Duodenal mucosa (tissue), 2 donors: ENCODE results near the gene ZFYVE21.

ENCODE experiments used
- H3K27ac ChIP-seq: one replicate; pipeline ENCODE4 v1.7.0; 2013; ENCODE audit warnings: low read depth, low read length
- H3K27me3 ChIP-seq, 2 donors: one replicate each; pipeline ENCODE4 v1.7.0; 2013; ENCODE audit warnings: low read length in 2 of 2, control low read depth in 1 of 2; ENCODE audit not compliant: insufficient read depth in 2 of 2, control insufficient read depth in 1 of 2
- H3K36me3 ChIP-seq, 2 donors: one replicate each; pipeline ENCODE4 v1.7.0; 2013; ENCODE audit warnings: low read length in 2 of 2, control low read depth in 1 of 2; ENCODE audit not compliant: insufficient read depth in 2 of 2, control insufficient read depth in 1 of 2
- H3K4me1 ChIP-seq, 2 donors: one replicate each; pipeline ENCODE4 v1.7.0; 2013; ENCODE audit warnings: low read length in 2 of 2, control low read depth in 1 of 2; ENCODE audit not compliant: insufficient read depth in 2 of 2, control insufficient read depth in 1 of 2
- H3K4me3 ChIP-seq, 2 donors: one replicate each; pipeline ENCODE4 v1.7.0; 2013; ENCODE audit warnings: low read length in 2 of 2, low read depth in 1 of 2
- H3K9ac ChIP-seq, 2 donors: one replicate each; pipeline ENCODE4 v1.7.0; 2013; ENCODE audit warnings: low read length in 2 of 2, low read depth in 1 of 2
- H3K9me3 ChIP-seq, 2 donors: one replicate each; pipeline ENCODE4 v1.7.0; 2013; ENCODE audit warnings: low read length in 2 of 2, control low read depth in 1 of 2; ENCODE audit not compliant: control insufficient read depth in 1 of 2

ZFYVE21 gene

GRCh38 chr14:103731481-103731880 is 15.9 kb downstream of the ZFYVE21 start:
- H3K9me3 ChIP-seq = no peaks in the 10 kb centered on the region
- peaks cover 27 to 72% of the 10 kb centered on the region in 2 donors for H3K36me3 ChIP-seq
- H3K9ac ChIP-seq = no peak overlapping the region
- H3K4me1 ChIP-seq = peaks cover 3 to 11% of the 10 kb centered on the region in 2 donors
- no peaks in the 10 kb centered on the region for H3K27me3 ChIP-seq
- H3K27ac ChIP-seq = no peak overlapping the region
- no peak overlapping the region for H3K4me3 ChIP-seq

DNA sequence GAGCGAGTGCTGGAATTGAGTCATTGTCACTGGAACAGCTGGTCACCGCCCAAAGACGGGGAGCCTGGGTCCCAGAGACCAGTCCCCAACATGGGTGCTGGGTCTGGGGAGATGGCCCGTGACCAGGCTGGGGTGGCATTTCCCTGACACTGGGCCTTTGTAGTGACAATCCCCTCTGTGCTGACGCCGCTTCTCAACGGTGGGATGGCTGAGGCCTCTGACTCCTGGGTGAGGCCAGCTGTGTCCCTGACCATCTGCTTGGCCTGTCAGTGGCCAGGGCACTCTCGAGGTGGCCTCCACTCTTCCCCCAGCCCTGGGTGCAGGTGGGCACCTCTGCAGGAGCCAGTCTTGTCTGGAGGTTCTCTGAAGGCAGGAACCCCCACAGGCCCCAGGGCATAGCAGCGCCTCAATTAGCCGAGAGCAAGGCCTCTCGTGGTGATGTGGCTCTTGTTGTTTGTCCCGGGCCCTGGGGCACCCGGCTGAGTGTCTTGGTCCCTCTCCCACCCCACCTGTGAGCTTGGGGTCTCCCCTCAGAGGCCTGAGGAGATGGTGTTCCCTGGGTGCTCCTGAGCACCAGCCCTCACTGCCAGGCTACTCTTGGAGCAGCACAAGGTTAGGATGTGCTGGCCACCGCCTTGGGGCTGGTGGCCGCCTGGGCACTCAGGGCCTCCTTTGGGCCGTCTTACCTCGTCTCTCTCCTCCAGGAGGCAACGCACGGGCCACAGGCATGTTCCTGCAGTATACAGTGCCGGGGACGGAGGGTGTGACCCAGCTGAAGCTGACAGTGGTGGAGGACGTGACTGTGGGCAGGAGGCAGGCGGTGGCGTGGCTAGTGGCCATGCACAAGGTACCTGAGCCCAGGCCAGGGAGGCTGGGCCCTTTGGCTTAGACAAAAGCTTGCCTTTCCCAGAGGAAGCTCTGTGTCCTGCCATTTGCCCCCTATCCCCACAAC is 16.6 kb downstream of the ZFYVE21 start:
- Histone ChIP-seq H3K27ac (no peak overlapping the region), H3K27me3 (no peaks in the 10 kb centered on the region), H3K9ac (no peak overlapping the region), H3K36me3 (peaks cover 27 to 77% of the 10 kb centered on the region in 2 donors), H3K4me3 (no peak overlapping the region), H3K9me3 (no peaks in the 10 kb centered on the region), H3K4me1 (peaks cover 3 to 11% of the 10 kb centered on the region in 2 donors)

DNA sequence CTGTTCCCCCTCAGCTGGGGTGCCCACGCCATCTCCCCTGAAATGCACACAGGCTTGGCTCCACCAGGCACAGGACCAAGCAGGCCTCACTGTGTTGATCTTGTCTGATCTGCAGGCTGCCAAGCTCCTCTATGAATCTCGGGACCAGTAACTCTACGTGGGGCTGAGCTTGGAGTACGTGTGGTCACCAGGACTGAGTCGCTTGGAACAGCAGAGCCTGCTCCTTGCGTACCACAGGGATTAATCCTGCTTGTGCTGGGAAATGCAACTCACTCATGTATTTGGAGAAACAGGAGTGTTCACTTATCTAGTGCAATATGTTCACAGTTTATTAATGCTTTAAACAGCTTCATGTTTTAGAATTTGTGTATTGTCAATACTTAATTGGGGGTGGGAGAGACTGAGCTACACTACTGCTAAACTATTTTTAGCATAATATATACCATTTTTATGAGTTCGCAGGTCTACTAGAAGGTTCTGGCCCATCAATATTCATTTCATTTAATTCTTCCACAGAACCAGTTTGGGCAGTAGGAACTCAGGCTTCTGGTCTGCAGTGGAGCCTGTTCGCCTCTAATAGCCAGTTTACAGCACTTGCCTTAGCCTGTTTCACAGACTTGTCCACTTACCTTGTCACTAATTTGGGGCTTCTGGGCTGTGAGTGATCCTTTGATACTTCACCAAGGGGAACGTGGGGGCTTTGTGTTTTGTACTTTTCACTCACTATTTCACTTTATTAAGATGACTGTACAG is 17.4 kb downstream of the ZFYVE21 start:
- H3K9me3 ChIP-seq = no peaks in the 10 kb centered on the region
- H3K36me3 ChIP-seq = peaks cover 33 to 85% of the 10 kb centered on the region in 2 donors
- H3K9ac ChIP-seq = no peak overlapping the region
- peaks cover under 1 to 4% of the 10 kb centered on the region in 2 donors for H3K4me1 ChIP-seq
- no peak overlapping the region for H3K27ac ChIP-seq
- H3K27me3 ChIP-seq = no peaks in the 10 kb centered on the region
- no peak overlapping the region for H3K4me3 ChIP-seq

GRCh38 chr14:103733651-103734050 is 18.0 kb downstream of the ZFYVE21 start:
- no peak overlapping the region for H3K9ac ChIP-seq
- H3K27me3 ChIP-seq = no peaks in the 10 kb centered on the region
- no peak overlapping the region for H3K27ac ChIP-seq
- H3K9me3 ChIP-seq = no peaks in the 10 kb centered on the region
- peaks cover 38 to 86% of the 10 kb centered on the region in 2 donors for H3K36me3 ChIP-seq
- H3K4me1 ChIP-seq = no peaks in the 10 kb centered on the region
- no peak overlapping the region for H3K4me3 ChIP-seq

DNA sequence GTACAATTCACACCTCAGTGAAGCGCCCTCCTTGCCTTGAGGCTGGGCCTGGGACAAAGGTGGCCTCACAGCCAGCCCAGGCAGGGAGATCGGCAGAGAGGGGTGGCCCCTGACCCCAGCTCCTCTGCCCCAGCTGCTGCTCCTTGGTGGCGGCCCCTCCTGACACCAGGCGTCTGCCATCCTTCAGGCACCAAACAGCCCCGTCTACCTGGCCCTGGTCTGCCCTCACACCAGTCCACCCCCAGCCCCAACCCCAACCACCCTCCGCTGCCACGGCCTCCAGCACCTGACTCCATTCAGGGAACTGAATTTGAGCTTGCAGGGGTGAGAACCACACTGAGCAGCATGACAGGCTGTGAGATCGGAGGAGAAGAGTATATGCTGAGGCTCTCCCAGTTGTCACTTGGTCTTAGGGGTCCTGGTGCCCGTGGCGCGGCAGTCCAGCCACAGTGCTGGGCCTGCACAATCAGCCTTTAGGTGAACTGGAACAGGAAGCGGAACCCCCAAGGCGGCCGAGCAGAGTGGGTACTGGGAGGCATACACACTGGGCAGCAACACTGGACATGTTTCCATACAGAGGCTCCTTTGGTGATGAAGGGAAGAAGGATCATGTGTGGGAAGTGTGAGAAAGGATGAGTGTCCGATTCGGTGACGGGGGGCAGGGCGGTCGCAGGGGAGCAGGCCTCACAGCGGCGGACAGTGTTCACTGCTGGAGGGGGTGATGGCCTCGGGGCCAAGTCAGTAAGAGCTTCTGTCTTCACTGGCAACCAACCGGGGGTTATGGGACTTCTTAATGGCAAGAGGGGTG is 18.7 kb downstream of the ZFYVE21 start:
- no peak overlapping the region for H3K4me3 ChIP-seq

DNA sequence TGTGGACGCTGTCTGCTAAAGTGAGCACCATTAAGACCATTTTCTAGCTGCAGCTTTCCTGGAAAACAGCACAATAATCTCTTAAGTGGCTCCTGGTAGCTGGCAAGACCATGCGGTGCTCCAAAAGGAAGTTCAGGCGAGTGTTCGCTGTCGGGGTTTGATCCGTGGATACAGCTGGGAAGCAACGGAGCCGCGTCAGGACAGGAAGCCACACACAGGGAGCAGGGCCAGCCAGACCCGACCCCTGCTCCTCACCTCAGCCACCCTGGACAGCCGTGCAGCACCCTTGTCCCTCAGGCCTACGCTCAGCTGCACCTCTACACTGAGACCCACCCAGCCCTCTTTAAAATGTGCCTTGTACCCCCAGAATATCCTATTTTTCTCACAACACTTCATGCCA is 19.4 kb downstream of the ZFYVE21 start:
- no peaks in the 10 kb centered on the region for H3K9me3 ChIP-seq
- H3K4me1 ChIP-seq = no peaks in the 10 kb centered on the region
- peaks cover 28 to 86% of the 10 kb centered on the region in 2 donors for H3K36me3 ChIP-seq
- H3K9ac ChIP-seq = no peak overlapping the region
- no peak overlapping the region for H3K4me3 ChIP-seq
- no peaks in the 10 kb centered on the region for H3K27me3 ChIP-seq
- no peak overlapping the region for H3K27ac ChIP-seq

More for the DNA sequence above, 18.7 kb downstream of the ZFYVE21 start:
- H3K4me1 ChIP-seq = no peaks in the 10 kb centered on the region
- H3K27ac ChIP-seq = no peak overlapping the region
- no peaks in the 10 kb centered on the region for H3K27me3 ChIP-seq
- H3K36me3 ChIP-seq = peaks cover 33 to 86% of the 10 kb centered on the region in 2 donors
- H3K9me3 ChIP-seq = no peaks in the 10 kb centered on the region
- H3K9ac ChIP-seq = no peak overlapping the region

DNA sequence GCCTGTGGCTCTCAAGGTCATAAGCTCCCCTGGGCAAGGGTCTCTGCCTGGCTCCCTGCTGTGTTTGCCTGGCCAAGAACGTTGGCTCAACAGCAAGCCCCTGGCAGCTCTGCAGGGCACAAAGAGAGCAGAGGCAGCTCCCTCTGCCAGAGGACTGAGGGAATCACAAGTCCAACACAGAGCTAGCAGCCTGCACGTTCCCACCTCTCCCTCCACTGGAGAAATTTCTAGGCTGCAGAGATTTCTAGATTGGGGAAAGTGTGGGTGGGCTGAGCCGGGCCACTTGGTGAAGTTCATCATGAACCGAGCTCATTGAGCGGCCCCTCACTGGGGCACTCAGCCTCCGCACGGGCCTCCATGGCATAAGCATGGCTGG is 19.8 kb downstream of the ZFYVE21 start:
- no peaks in the 10 kb centered on the region for H3K9me3 ChIP-seq
- no peak overlapping the region for H3K4me3 ChIP-seq
- no peaks in the 10 kb centered on the region for H3K4me1 ChIP-seq
- no peak overlapping the region for H3K9ac ChIP-seq
- H3K27ac ChIP-seq = no peak overlapping the region
- H3K36me3 ChIP-seq = peaks cover 28 to 87% of the 10 kb centered on the region in 2 donors
- H3K27me3 ChIP-seq = no peaks in the 10 kb centered on the region

DNA sequence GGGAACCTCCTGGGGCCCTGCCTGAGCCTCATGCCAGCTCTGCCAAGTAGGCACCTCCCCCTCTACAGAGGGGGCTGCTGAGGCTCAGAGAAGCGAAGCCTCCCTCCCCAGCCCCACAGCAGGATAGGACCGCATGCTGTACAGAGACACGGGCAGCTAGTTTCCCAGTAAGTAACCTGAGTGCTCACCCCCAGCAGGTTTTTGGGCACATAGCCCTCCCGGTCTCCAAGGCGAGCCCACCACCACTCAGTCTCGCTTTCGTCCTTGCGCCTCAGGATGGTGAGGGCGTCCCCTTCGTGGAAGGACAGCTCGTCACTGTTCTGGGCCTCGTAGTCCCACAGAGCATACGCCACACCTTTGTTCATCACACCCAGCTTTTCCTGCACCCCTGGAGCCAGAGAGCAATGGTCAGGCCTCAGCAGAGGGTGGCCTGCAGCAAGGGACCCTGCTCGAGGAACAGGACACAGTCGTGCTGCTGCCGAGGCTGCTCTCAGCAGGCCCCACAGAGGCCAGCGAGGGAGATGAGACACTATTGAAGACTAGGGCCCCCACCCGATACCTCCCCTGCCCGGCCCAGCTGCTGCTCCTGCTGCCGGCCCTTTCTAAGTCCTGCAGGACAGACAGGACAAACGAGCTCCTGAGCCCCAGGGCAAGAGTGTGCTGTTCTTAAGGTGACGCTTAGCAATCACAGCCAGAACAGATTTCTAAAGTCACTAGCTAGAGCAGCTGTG is 20.4 kb downstream of the ZFYVE21 start:
- peaks cover 32 to 88% of the 10 kb centered on the region in 2 donors for H3K36me3 ChIP-seq
- no peak overlapping the region for H3K9ac ChIP-seq
- H3K4me3 ChIP-seq = no peak overlapping the region
- H3K27me3 ChIP-seq = no peaks in the 10 kb centered on the region
- H3K4me1 ChIP-seq = no peaks in the 10 kb centered on the region
- H3K27ac ChIP-seq = no peak overlapping the region
- no peaks in the 10 kb centered on the region for H3K9me3 ChIP-seq

- no peak overlapping the region for H3K4me3 ChIP-seq
- H3K4me1 ChIP-seq = no peaks in the 10 kb centered on the region
- no peak overlapping the region for H3K27ac ChIP-seq
- no peaks in the 10 kb centered on the region for H3K27me3 ChIP-seq
- H3K9me3 ChIP-seq = no peaks in the 10 kb centered on the region
- H3K9ac ChIP-seq = peak overlapping the region in 1 of 2 donors; percentile 27
- H3K36me3 ChIP-seq = peaks cover 33 to 92% of the 10 kb centered on the region in 2 donors
Measured at GRCh38 chr14:103736546-103737431, 21.2 kb downstream of the ZFYVE21 start.
